Measurements from ENCODE around the gene CDH8.

The CDH8 gene

DNA sequence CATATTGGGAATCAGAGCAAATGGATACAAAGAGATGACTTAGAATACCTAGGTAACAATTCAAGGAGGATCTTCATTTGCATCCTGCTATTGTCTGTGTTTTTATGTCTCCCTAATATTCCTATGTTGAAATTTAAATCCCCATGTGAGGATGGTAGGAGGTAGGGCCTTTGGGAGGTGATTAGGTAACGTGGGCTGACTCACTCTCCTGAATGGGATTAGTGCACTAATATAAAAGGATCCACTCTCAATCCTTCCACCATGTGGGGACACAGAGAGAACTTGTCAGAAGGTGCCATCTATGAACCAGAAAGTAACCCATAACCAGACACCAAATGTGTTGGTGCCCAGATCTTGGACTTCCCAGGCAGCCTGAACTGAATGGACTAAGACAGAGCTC is 83.4 kb downstream of the CDH8 start:
- no peak overlapping the region for H2BK15ac ChIP-seq (ENCODE audit: low read depth, poor library complexity, severe bottlenecking)
- no peak overlapping the region for H2BK12ac ChIP-seq (ENCODE audit: low read length in 2 of 2)
- no peak overlapping the region for H4K8ac ChIP-seq (ENCODE audit: low read length)
- no peaks in the 10 kb centered on the region for H3K4me1 ChIP-seq (ENCODE audit: control insufficient read depth, insufficient read depth, low read depth, low read length)
- no peak overlapping the region for H2BK5ac ChIP-seq (ENCODE audit: low read depth, low read length, poor library complexity, severe bottlenecking)
- 29% methylated on average over 1 of the region's 1 CpG for WGBS
- H3K9ac ChIP-seq (ENCODE audit: low read length), result no peak overlapping the region
- H3K27me3 ChIP-seq (ENCODE audit: control insufficient read depth in 1 of 2, insufficient read depth in 1 of 2, low read length in 2 of 2), result no peaks in the 10 kb centered on the region
- no peak overlapping the region for H3K4me2 ChIP-seq (ENCODE audit: low read length, poor library complexity, severe bottlenecking)
- no peak overlapping the region for H2AK5ac ChIP-seq (ENCODE audit: low read length, severe bottlenecking)
- H3K27ac ChIP-seq (ENCODE audit: low read length, poor library complexity, severe bottlenecking), result no peak overlapping the region
- no peak overlapping the region for H3K23ac ChIP-seq (ENCODE audit: low read length in 2 of 2)
- no peak overlapping the region for H4K91ac ChIP-seq (ENCODE audit: low read length)
- H3K4ac ChIP-seq (ENCODE audit: low read depth in 1 of 2, low read length in 2 of 2), result no peak overlapping the region
- peaks cover 3% of the 10 kb centered on the region for H3K9me3 ChIP-seq (ENCODE audit: control insufficient read depth, low read length)
- H3K4me3 ChIP-seq (ENCODE audit: insufficient read depth in 1 of 2, low read depth in 1 of 2, low read length in 2 of 2), result no peak overlapping the region
- no peaks in the 10 kb centered on the region for H3K36me3 ChIP-seq (ENCODE audit: control insufficient read depth in 1 of 2, insufficient read depth in 2 of 2, low read depth in 1 of 2, low read length in 2 of 2)
- H2AFZ ChIP-seq (ENCODE audit: low read depth, low read length), result no peak overlapping the region
- no peak overlapping the region for H2BK120ac ChIP-seq (ENCODE audit: low read depth, low read length)
- H3K79me1 ChIP-seq (replicated peaks; ENCODE audit: low read length, poor library complexity, severe bottlenecking), result no peaks in the 10 kb centered on the region
- no peak for DNase-seq
- H3K18ac ChIP-seq (ENCODE audit: low read depth in 1 of 2, low read length in 2 of 2), result no peak overlapping the region
- H3K14ac ChIP-seq (ENCODE audit: low read length in 2 of 2), result no peak overlapping the region

DNA sequence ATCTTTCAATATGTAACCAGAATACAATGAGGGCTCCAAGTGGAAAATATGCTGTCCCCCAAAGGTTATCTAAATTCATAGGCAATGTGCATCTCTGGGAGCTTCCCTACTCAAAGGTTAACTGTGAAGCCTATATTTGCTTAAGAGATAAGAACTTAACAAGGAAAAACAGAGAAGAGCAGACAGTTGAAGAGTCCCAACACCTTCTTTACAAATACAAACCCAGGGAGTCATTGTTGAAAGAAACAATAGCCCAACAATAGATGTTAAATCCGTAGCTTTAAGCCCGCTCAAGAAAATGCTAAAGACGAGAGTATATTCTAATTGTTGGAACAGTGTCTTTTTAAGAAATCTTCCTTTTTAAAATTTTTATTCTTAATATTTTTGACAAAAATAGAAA is 87.8 kb downstream of the CDH8 start:
- no peak overlapping the region for H3K4me2 ChIP-seq (ENCODE audit: low read length, poor library complexity, severe bottlenecking)
- no peak overlapping the region for H3K18ac ChIP-seq (ENCODE audit: low read depth in 1 of 2, low read length in 2 of 2)
- H3K27me3 ChIP-seq (ENCODE audit: control insufficient read depth in 1 of 2, insufficient read depth in 1 of 2, low read length in 2 of 2), result no peaks in the 10 kb centered on the region
- H3K4me3 ChIP-seq (ENCODE audit: insufficient read depth in 1 of 2, low read depth in 1 of 2, low read length in 2 of 2), result no peak overlapping the region
- no peak overlapping the region for H2BK5ac ChIP-seq (ENCODE audit: low read depth, low read length, poor library complexity, severe bottlenecking)
- H3K27ac ChIP-seq (ENCODE audit: low read length, poor library complexity, severe bottlenecking), result no peak overlapping the region
- WGBS, result no CpG with 5 or more reads among the region's 3 CpGs
- no peak for DNase-seq
- no peak overlapping the region for H2BK12ac ChIP-seq (ENCODE audit: low read length in 2 of 2)
- no peaks in the 10 kb centered on the region for H3K79me1 ChIP-seq (replicated peaks; ENCODE audit: low read length, poor library complexity, severe bottlenecking)
- H3K4me1 ChIP-seq (ENCODE audit: control insufficient read depth, insufficient read depth, low read depth, low read length), result no peaks in the 10 kb centered on the region
- H3K4ac ChIP-seq (ENCODE audit: low read depth in 1 of 2, low read length in 2 of 2), result no peak overlapping the region
- no peak overlapping the region for H2AK5ac ChIP-seq (ENCODE audit: low read length, severe bottlenecking)
- H3K9me3 ChIP-seq (ENCODE audit: control insufficient read depth, low read length), result peaks cover 3% of the 10 kb centered on the region
- H2BK120ac ChIP-seq (ENCODE audit: low read depth, low read length), result no peak overlapping the region
- no peak overlapping the region for H2BK15ac ChIP-seq (ENCODE audit: low read depth, poor library complexity, severe bottlenecking)
- H4K91ac ChIP-seq (ENCODE audit: low read length), result no peak overlapping the region
- H3K14ac ChIP-seq (ENCODE audit: low read length in 2 of 2), result no peak overlapping the region
- no peak overlapping the region for H4K8ac ChIP-seq (ENCODE audit: low read length)
- no peaks in the 10 kb centered on the region for H3K36me3 ChIP-seq (ENCODE audit: control insufficient read depth in 1 of 2, insufficient read depth in 2 of 2, low read depth in 1 of 2, low read length in 2 of 2)
- no peak overlapping the region for H3K23ac ChIP-seq (ENCODE audit: low read length in 2 of 2)
- no peak overlapping the region for H3K9ac ChIP-seq (ENCODE audit: low read length)
- no peak overlapping the region for H2AFZ ChIP-seq (ENCODE audit: low read depth, low read length)

DNA sequence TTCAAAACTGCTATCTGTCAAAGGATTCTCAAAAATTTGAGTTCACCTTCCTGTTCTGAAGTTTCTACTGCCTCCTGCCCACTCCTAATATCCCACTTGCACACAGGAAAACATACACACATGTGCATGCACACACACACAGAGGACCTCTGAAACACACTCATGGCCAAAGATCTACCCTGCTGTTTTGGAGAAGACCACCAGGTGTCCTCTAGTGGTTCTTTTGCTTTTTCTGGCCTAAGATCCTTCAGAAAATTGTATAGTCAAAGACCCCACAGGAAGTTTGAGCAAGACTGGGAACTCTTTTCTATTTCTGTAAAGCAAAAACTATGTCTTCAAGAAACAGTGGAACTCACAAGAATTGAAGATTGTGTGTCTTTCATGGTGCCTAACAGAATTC is 90.2 kb downstream of the CDH8 start:
- no peaks in the 10 kb centered on the region for H3K27me3 ChIP-seq (ENCODE audit: control insufficient read depth in 1 of 2, insufficient read depth in 1 of 2, low read length in 2 of 2)
- H3K4me1 ChIP-seq (ENCODE audit: control insufficient read depth, insufficient read depth, low read depth, low read length), result no peaks in the 10 kb centered on the region

DNA sequence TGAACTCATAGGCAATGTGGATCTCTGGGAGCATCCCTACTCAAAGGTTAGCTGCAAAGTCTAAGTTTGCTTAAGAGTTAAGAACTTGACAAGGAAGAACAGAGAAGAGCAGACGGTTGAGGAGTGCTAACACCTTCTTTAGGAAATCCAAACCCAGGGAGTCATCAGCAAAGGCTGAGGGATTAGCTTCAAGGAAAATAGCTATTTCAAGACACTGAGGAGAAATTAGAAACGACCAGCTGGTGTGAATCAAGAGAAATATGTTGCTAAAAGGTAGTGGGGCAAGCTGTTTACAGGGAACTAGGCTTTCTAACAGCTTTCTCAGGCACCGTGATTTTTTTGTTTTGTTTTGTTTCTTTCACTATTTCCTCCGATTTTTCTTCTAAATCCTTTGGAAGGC is 90.7 kb downstream of the CDH8 start:
- H3K79me1 ChIP-seq (replicated peaks; ENCODE audit: low read length, poor library complexity, severe bottlenecking), result no peaks in the 10 kb centered on the region
- no peak overlapping the region for H3K4ac ChIP-seq (ENCODE audit: low read depth in 1 of 2, low read length in 2 of 2)
- H2AFZ ChIP-seq (ENCODE audit: low read depth, low read length), result no peak overlapping the region
- no peak overlapping the region for H3K14ac ChIP-seq (ENCODE audit: low read length in 2 of 2)
- H2AK5ac ChIP-seq (ENCODE audit: low read length, severe bottlenecking), result no peak overlapping the region
- H2BK120ac ChIP-seq (ENCODE audit: low read depth, low read length), result no peak overlapping the region
- peaks cover 3% of the 10 kb centered on the region for H3K9me3 ChIP-seq (ENCODE audit: control insufficient read depth, low read length)
- H4K8ac ChIP-seq (ENCODE audit: low read length), result no peak overlapping the region
- no peaks in the 10 kb centered on the region for H3K4me1 ChIP-seq (ENCODE audit: control insufficient read depth, insufficient read depth, low read depth, low read length)
- H3K18ac ChIP-seq (ENCODE audit: low read depth in 1 of 2, low read length in 2 of 2), result no peak overlapping the region
- no peak overlapping the region for H3K9ac ChIP-seq (ENCODE audit: low read length)
- H3K4me2 ChIP-seq (ENCODE audit: low read length, poor library complexity, severe bottlenecking), result no peak overlapping the region
- H3K27ac ChIP-seq (ENCODE audit: low read length, poor library complexity, severe bottlenecking), result no peak overlapping the region
- H2BK12ac ChIP-seq (ENCODE audit: low read length in 2 of 2), result no peak overlapping the region
- no peak overlapping the region for H3K23ac ChIP-seq (ENCODE audit: low read length in 2 of 2)
- DNase-seq, result no peak
- no peak overlapping the region for H4K91ac ChIP-seq (ENCODE audit: low read length)
- WGBS, result 51% methylated on average over 3 of the region's 4 CpGs
- H3K4me3 ChIP-seq (ENCODE audit: insufficient read depth in 1 of 2, low read depth in 1 of 2, low read length in 2 of 2), result no peak overlapping the region
- no peaks in the 10 kb centered on the region for H3K36me3 ChIP-seq (ENCODE audit: control insufficient read depth in 1 of 2, insufficient read depth in 2 of 2, low read depth in 1 of 2, low read length in 2 of 2)
- H2BK5ac ChIP-seq (ENCODE audit: low read depth, low read length, poor library complexity, severe bottlenecking), result no peak overlapping the region
- H2BK15ac ChIP-seq (ENCODE audit: low read depth, poor library complexity, severe bottlenecking), result no peak overlapping the region
- no peaks in the 10 kb centered on the region for H3K27me3 ChIP-seq (ENCODE audit: control insufficient read depth in 1 of 2, insufficient read depth in 1 of 2, low read length in 2 of 2)

More for the DNA sequence above, 90.2 kb downstream of the CDH8 start:
- DNase-seq, result no peak
- H2AFZ ChIP-seq (ENCODE audit: low read depth, low read length), result no peak overlapping the region
- H2BK120ac ChIP-seq (ENCODE audit: low read depth, low read length), result no peak overlapping the region
- no peaks in the 10 kb centered on the region for H3K79me1 ChIP-seq (replicated peaks; ENCODE audit: low read length, poor library complexity, severe bottlenecking)
- no peak overlapping the region for H3K14ac ChIP-seq (ENCODE audit: low read length in 2 of 2)
- no peak overlapping the region for H3K4me3 ChIP-seq (ENCODE audit: insufficient read depth in 1 of 2, low read depth in 1 of 2, low read length in 2 of 2)
- no peak overlapping the region for H2BK5ac ChIP-seq (ENCODE audit: low read depth, low read length, poor library complexity, severe bottlenecking)
- H3K4ac ChIP-seq (ENCODE audit: low read depth in 1 of 2, low read length in 2 of 2), result no peak overlapping the region
- no peak overlapping the region for H3K4me2 ChIP-seq (ENCODE audit: low read length, poor library complexity, severe bottlenecking)
- H2BK12ac ChIP-seq (ENCODE audit: low read length in 2 of 2), result no peak overlapping the region
- no peak overlapping the region for H3K27ac ChIP-seq (ENCODE audit: low read length, poor library complexity, severe bottlenecking)
- no peak overlapping the region for H2BK15ac ChIP-seq (ENCODE audit: low read depth, poor library complexity, severe bottlenecking)
- no peak overlapping the region for H2AK5ac ChIP-seq (ENCODE audit: low read length, severe bottlenecking)
- peaks cover 3% of the 10 kb centered on the region for H3K9me3 ChIP-seq (ENCODE audit: control insufficient read depth, low read length)
- no peaks in the 10 kb centered on the region for H3K36me3 ChIP-seq (ENCODE audit: control insufficient read depth in 1 of 2, insufficient read depth in 2 of 2, low read depth in 1 of 2, low read length in 2 of 2)
- H3K18ac ChIP-seq (ENCODE audit: low read depth in 1 of 2, low read length in 2 of 2), result no peak overlapping the region
- no peak overlapping the region for H3K23ac ChIP-seq (ENCODE audit: low read length in 2 of 2)
- no peak overlapping the region for H3K9ac ChIP-seq (ENCODE audit: low read length)
- no peak overlapping the region for H4K8ac ChIP-seq (ENCODE audit: low read length)
- H4K91ac ChIP-seq (ENCODE audit: low read length), result no peak overlapping the region

All from mesenchymal stem cell (in vitro differentiated cells and primary cell).